HepG2 (cell line): ENCODE data around the gene ADAM8. TPM values are rescaled to one million over a fixed set of nuclear protein-coding genes. Genes with fewer than 3 reads are reported as not detected.

ENCODE experiments used
- ATAC-seq: fragments of 200-7000 bp; cut with Tn5 transposase; 3 replicates; pipeline ENCODE4 v1.9.1; 2020; ENCODE audit warnings: mild to moderate bottlenecking, moderate library complexity
- BruUV-seq: library from RNA; stranded (reverse); fragments of 400-500 nt; replicated peaks from 2 replicates; lab custom pipeline; 2021; lab: Mats Ljungman, UMichigan
- CTCF ChIA-PET: fragments of 300-600 bp; formaldehyde crosslinking; extraction: SDS; loops from one replicate; lab custom pipeline; 2021; ENCODE audit warnings: low total read pairs, inconsistent platforms, low intra/inter-chr PET ratio; lab: Yijun Ruan, JAX
- POLR2A ChIA-PET: fragments of 350-600 bp; sonication (Branson Sonifier 250); formaldehyde crosslinking; loops from one replicate; lab custom pipeline; 2020; ENCODE audit warnings: antibody characterized with exemption, inconsistent platforms; lab: Yijun Ruan, JAX
- DNase-seq: peaks from one replicate; pipeline ENCODE4 v3.0.0-alpha.2; 2015; ENCODE audit warnings: low spot score
- FAIRE-seq: peaks from 3 replicates; lab custom pipeline; 2011; peaks lifted over from hg19 to GRCh38; lab: Jason Lieb, UNC
- H2AFZ ChIP-seq: one replicate; pipeline ENCODE4 v1.6.1; 2011; ENCODE audit warnings: low read length, inconsistent platforms
- H3K27ac ChIP-seq: fragments of 300-600 bp; 3 replicates; pipeline ENCODE4 v1.8.0; 2011; ENCODE audit warnings: mixed run types, mild to moderate bottlenecking, mixed read lengths, low read length, inconsistent platforms; ENCODE audit not compliant: insufficient read depth; ENCODE audit errors: extremely low read length
- H3K27me3 ChIP-seq, 2 experiments: fragments of 200-600 bp in 1 of 2; 2 replicates in 1 of 2; 3 replicates in 1 of 2; pipeline versions ENCODE4 v1.6.0 to v1.8.0; 2011; ENCODE audit warnings: low read length in 2 of 2, mild to moderate bottlenecking in 2 of 2, moderate library complexity in 2 of 2, inconsistent platforms in 1 of 2; ENCODE audit not compliant: insufficient read depth in 2 of 2, control insufficient read depth in 1 of 2
- H3K36me3 ChIP-seq, 2 experiments: fragments of 200-600 bp in 1 of 2; replicated peaks in 1 of 2; 2 replicates in 1 of 2; 3 replicates in 1 of 2; pipeline versions ENCODE4 v1.5.1 to v1.8.0; 2011; ENCODE audit warnings: low read length in 2 of 2, inconsistent platforms in 1 of 2; ENCODE audit not compliant: insufficient read depth in 2 of 2, control insufficient read depth in 1 of 2
- H3K4me1 ChIP-seq: 2 replicates; pipeline ENCODE4 v1.5.1; 2012; ENCODE audit warnings: low read length, inconsistent platforms; ENCODE audit not compliant: insufficient read depth
- H3K4me2 ChIP-seq: 2 replicates; pipeline ENCODE4 v1.6.0; 2011; ENCODE audit warnings: low read depth, low read length, inconsistent platforms
- H3K4me3 ChIP-seq, 3 experiments: fragments of 200-600 bp in 1 of 3; sonication (generic), shearing (Covaris generic) in 1 of 3; replicated peaks in 1 of 3; 2 replicates each; pipeline ENCODE4 v1.5.1; 2011 to 2016; ENCODE audit warnings: low read length in 3 of 3, inconsistent platforms in 2 of 3, low read depth in 2 of 3, mild to moderate bottlenecking in 2 of 3, control low read depth in 1 of 3, mixed read lengths in 1 of 3; ENCODE audit not compliant: insufficient read depth in 1 of 3
- H3K79me2 ChIP-seq: one replicate; pipeline ENCODE4 v1.6.1; 2011; ENCODE audit warnings: low read length, inconsistent platforms; ENCODE audit not compliant: insufficient read depth
- H3K9ac ChIP-seq: 2 replicates; pipeline ENCODE4 v1.6.0; 2011; ENCODE audit warnings: mild to moderate bottlenecking, low read depth, low read length, inconsistent platforms; ENCODE audit not compliant: insufficient read depth
- H3K9me3 ChIP-seq: 2 replicates; pipeline ENCODE4 v1.5.1; 2012; ENCODE audit warnings: mild to moderate bottlenecking, low read length
- H4K20me1 ChIP-seq: 2 replicates; pipeline ENCODE4 v1.6.0; 2011; ENCODE audit warnings: inconsistent platforms, mild to moderate bottlenecking, low read length, moderate library complexity; ENCODE audit not compliant: insufficient read depth
- BCL6 ChIP-seq: IDR thresholded peaks from 2 replicates; pipeline ENCODE4 v1.6.1; 2016; ENCODE audit warnings: missing genetic modification reagents, missing compliant biosample characterization
- MAFK ChIP-seq, 2 experiments: IDR thresholded peaks in 1 of 2; conservative IDR thresholded peaks in 1 of 2; 2 replicates each; pipeline ENCODE4 v1.6.1; 2011; ENCODE audit warnings: improper control_type of control experiment in 2 of 2, low read length in 2 of 2
- PCBP2 ChIP-seq: fragments of 200-400 bp; formaldehyde crosslinking; optimal IDR thresholded peaks from 2 replicates; pipeline ENCODE3; 2018; ENCODE audit warnings: low read length, low read depth; ENCODE audit not compliant: poor library complexity, severe bottlenecking
- PTBP1 ChIP-seq: fragments of 200-400 bp; formaldehyde crosslinking; IDR thresholded peaks from 2 replicates; pipeline ENCODE4 v1.6.1; 2018; ENCODE audit warnings: low read length, low read depth; ENCODE audit not compliant: poor library complexity, severe bottlenecking
- RAD21 ChIP-seq: fragments of 450-650 bp; formaldehyde crosslinking; IDR thresholded peaks from 2 replicates; pipeline ENCODE4 v1.5.0; 2020; ENCODE audit warnings: mild to moderate bottlenecking
- SMAD1 ChIP-seq: sonication (generic); formaldehyde crosslinking; IDR thresholded peaks from 2 replicates; pipeline ENCODE4 v1.4.0; 2020; ENCODE audit warnings: missing genetic modification reagents, low read depth, mild to moderate bottlenecking, borderline replicate concordance
- TOPORS ChIP-seq: sonication (generic); formaldehyde crosslinking; IDR thresholded peaks from 2 replicates; pipeline ENCODE4 v1.8.0; 2023; ENCODE audit warnings: mild to moderate bottlenecking, missing genetic modification reagents
- ZNF143 ChIP-seq: sonication (generic); formaldehyde crosslinking; IDR thresholded peaks from 2 replicates; pipeline ENCODE4 v1.4.0; 2020; ENCODE audit warnings: missing genetic modification reagents
- ZNF292 ChIP-seq: sonication (generic); formaldehyde crosslinking; IDR thresholded peaks from 2 replicates; pipeline ENCODE4 v1.8.1; 2022; ENCODE audit warnings: mild to moderate bottlenecking, low read depth, missing genetic modification reagents, borderline replicate concordance
- ZNF296 ChIP-seq: sonication (generic); formaldehyde crosslinking; conservative IDR thresholded peaks from 2 replicates; pipeline ENCODE4 v1.5.0; 2020; ENCODE audit warnings: mild to moderate bottlenecking, missing genetic modification reagents
- ZNF660 ChIP-seq: sonication (generic); formaldehyde crosslinking; IDR thresholded peaks from 2 replicates; pipeline ENCODE4 v1.5.1; 2020; ENCODE audit warnings: mild to moderate bottlenecking, low read depth, missing genetic modification reagents, borderline replicate concordance
- ZNF691 ChIP-seq: sonication (generic); formaldehyde crosslinking; IDR thresholded peaks from 2 replicates; pipeline ENCODE4 v1.4.0; 2020; ENCODE audit warnings: missing genetic modification reagents, low read depth, mild to moderate bottlenecking, borderline replicate concordance
- ZSCAN20 ChIP-seq: sonication (generic); formaldehyde crosslinking; IDR thresholded peaks from 2 replicates; pipeline ENCODE4 v1.4.0; 2020; ENCODE audit warnings: missing genetic modification reagents, mild to moderate bottlenecking, borderline replicate concordance
- WGBS: methylation state at CpG from one replicate; pipeline ENCODE4 v1.1.6; 2017; ENCODE audit warnings: low lambda C conversion rate; 5-methylcytosine and 5-hydroxymethylcytosine counted together
- in situ Hi-C: cut with HindIII; loops from 2 replicates; pipeline ENCODE4 v1.10.0; 2017; ENCODE audit warnings: low pct_unique_long_range_greater_than_20kb; ENCODE audit not compliant: extremely low pct_ligation_motif_present
- intact Hi-C: fragments of 100-400 bp; cut with micrococcal nuclease; formaldehyde crosslinking; loops from one replicate; pipeline ENCODE4 v1.10.0; 2022; ENCODE audit not compliant: unreplicated experiment
- polyA plus RNA-seq, 8 experiments: library from polyadenylated mRNA; depleted of rRNA in 3 of 8; stranded (reverse) in 7 of 8; unstranded in 1 of 8; fragments of >200 nt; fragmentation: Illumina TruSeq in 4 of 8; extraction: Trizol in 4 of 8; gene quantifications; 2 replicates each; pipeline versions ENCODE4 v1.2.1 to v1.2.3, GENCODE V29; 2011 to 2016; ENCODE audit warnings: low read depth in 4 of 8, missing spikeins in 1 of 8, mixed read lengths in 1 of 8; ENCODE audit not compliant: insufficient read depth in 1 of 8
- total RNA-seq, 5 experiments: library from RNA; depleted of rRNA; stranded (reverse); fragments of >200 nt; fragmentation: Illumina TruSeq; extraction: Trizol; gene quantifications; 2 replicates each; pipeline ENCODE4 v1.2.3, GENCODE V29; 2016; ENCODE audit warnings: low read depth in 1 of 5
- TF ChIP-seq, protein P1 (sequence below): sonication (generic); formaldehyde crosslinking; IDR thresholded peaks from 2 replicates; pipeline ENCODE4 v1.8.1; 2023; ENCODE audit warnings: mild to moderate bottlenecking, missing genetic modification reagents

ADAM8 gene
- total and polyA plus RNA-seq, 2 of the 13 experiments (the other 11 are each of a cell fraction or from before 2014, with no cell fraction given) = 0.24 to 0.93 TPM

GRCh38 chr10:133229265-133230043, 47.2 kb downstream of the ADAM8 start (continued):
- TF ChIP-seq PTBP1 (no peak), TOPORS (no peak)

- in situ Hi-C loops = no loop called here
- Histone ChIP-seq H3K9me3 (no peaks in the 10 kb centered on the region), H4K20me1 (no peaks in the 10 kb centered on the region), H3K4me1 (no peaks in the 10 kb centered on the region), H3K79me2 (no peaks in the 10 kb centered on the region), H3K4me3 (no peak overlapping the region), H3K4me2 (no peak overlapping the region), H3K27ac (no peak overlapping the region), H3K9ac (no peak overlapping the region), H2AFZ (no peak overlapping the region), H3K36me3 (no peaks in the 10 kb centered on the region), H3K27me3 (peaks cover 13 to 56% of the 10 kb centered on the region in 2 experiments)
- no peak for FAIRE-seq
- intact Hi-C loops = no loop called here
- CTCF ChIA-PET = no interaction called here
- BruUV-seq = no TSS peak
- POLR2A ChIA-PET = no interaction called here
- WGBS = 10% methylated on average over 8 of the region's 21 CpGs
- ATAC-seq = no peak
- no peak for DNase-seq
- no peak for TF ChIP-seq ZSCAN20
- no peak for TF ChIP-seq PCBP2
- TF ChIP-seq ZNF143 = no peak
- TF ChIP-seq BCL6 (CRISPR knock-in tag) = no peak
- no peak for TF ChIP-seq ZNF292
- TF ChIP-seq SMAD1 (CRISPR knock-in tag) = no peak
- no peak for TF ChIP-seq ZNF691 (CRISPR knock-in tag)
- TF ChIP-seq ZNF296 (CRISPR knock-in tag) = no peak
- TF ChIP-seq RAD21 (CRISPR knock-in tag) = no peak
- no peak for TF ChIP-seq ZNF660
- TF ChIP-seq MAFK (conservative IDR thresholded peaks at IDR 0.05 in 1 of 2, IDR thresholded peaks at IDR 0.05 in 1 of 2; ENCODE audit: low read length in 2 of 2) = no peak
- TF ChIP-seq, protein P1, sequence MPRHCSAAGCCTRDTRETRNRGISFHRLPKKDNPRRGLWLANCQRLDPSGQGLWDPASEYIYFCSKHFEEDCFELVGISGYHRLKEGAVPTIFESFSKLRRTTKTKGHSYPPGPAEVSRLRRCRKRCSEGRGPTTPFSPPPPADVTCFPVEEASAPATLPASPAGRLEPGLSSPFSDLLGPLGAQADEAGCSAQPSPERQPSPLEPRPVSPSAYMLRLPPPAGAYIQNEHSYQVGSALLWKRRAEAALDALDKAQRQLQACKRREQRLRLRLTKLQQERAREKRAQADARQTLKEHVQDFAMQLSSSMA (CRISPR knock-in tag) = no peak
Observed at GRCh38 chr10:133227256-133227655, 49.4 kb downstream of the ADAM8 start.
